K562 (cell line): ENCODE measurements around the gene MORF4L1. TPM values are rescaled to one million over a fixed set of nuclear protein-coding genes. Genes with fewer than 3 reads are reported as not detected.

ENCODE experiments used
- ATAC-seq: fragments of 200-7000 bp; cut with Tn5 transposase; 3 replicates; pipeline ENCODE4 v1.9.1; 2020; ENCODE audit warnings: moderate library complexity
- BruUV-seq: library from RNA; stranded (reverse); fragments of 400-500 nt; replicated peaks from 2 replicates; lab custom pipeline; 2021; lab: Mats Ljungman, UMichigan
- CTCF ChIA-PET: fragments of 300-600 bp; formaldehyde crosslinking; extraction: SDS; loops from one replicate; lab custom pipeline; 2021; ENCODE audit warnings: low intra/inter-chr PET ratio; lab: Yijun Ruan, JAX
- POLR2A ChIA-PET: fragments of 300-600, 350-650 bp; sonication (Branson Sonifier 250); formaldehyde crosslinking; extraction: SDS; loops from one replicate; lab custom pipeline; 2021; ENCODE audit warnings: antibody characterized with exemption, inconsistent platforms; lab: Yijun Ruan, JAX
- DNase-seq, 4 experiments: peaks; one replicate each; pipeline versions ENCODE4 v3.0.0 to v3.0.0-alpha.2; 2011 to 2018; ENCODE audit warnings: low spot score in 3 of 4, mixed read lengths in 3 of 4; ENCODE audit errors: extremely low read depth in 1 of 4
- FAIRE-seq: peaks from 2 replicates; lab custom pipeline; 2011; peaks lifted over from hg19 to GRCh38; lab: Jason Lieb, UNC
- H2AFZ ChIP-seq: 2 replicates; pipeline ENCODE4 v1.6.0; 2011; ENCODE audit warnings: low read depth, low read length, control low read depth, inconsistent platforms
- H3K27ac ChIP-seq: fragments of 200-600 bp; 3 replicates; pipeline ENCODE4 v1.8.0; 2011; ENCODE audit warnings: low read depth, mild to moderate bottlenecking, control low read depth, inconsistent platforms, low read length, moderate library complexity, mixed read lengths; ENCODE audit errors: extremely low read depth
- H3K27me3 ChIP-seq, 2 experiments: fragments of 300-600 bp in 1 of 2; 2 replicates in 1 of 2; 3 replicates in 1 of 2; pipeline versions ENCODE4 v1.6.0 to v1.8.0; 2011; ENCODE audit warnings: inconsistent platforms in 2 of 2, low read length in 2 of 2, mild to moderate bottlenecking in 1 of 2, mixed read lengths in 1 of 2, moderate library complexity in 1 of 2; ENCODE audit not compliant: control insufficient read depth in 2 of 2, insufficient read depth in 2 of 2
- H3K36me3 ChIP-seq: fragments of 300-600 bp; 3 replicates; pipeline ENCODE4 v1.8.0; 2011; ENCODE audit warnings: mild to moderate bottlenecking, low read length, inconsistent platforms; ENCODE audit not compliant: control insufficient read depth, insufficient read depth
- H3K4me1 ChIP-seq, 2 experiments: fragments of 200-600 bp in 1 of 2; replicated peaks in 1 of 2; 2 replicates in 1 of 2; 3 replicates in 1 of 2; pipeline versions ENCODE4 v1.5.1 to v1.8.0; 2011; ENCODE audit warnings: inconsistent platforms in 2 of 2, low read length in 2 of 2, mild to moderate bottlenecking in 1 of 2, mixed read lengths in 1 of 2, moderate library complexity in 1 of 2; ENCODE audit not compliant: control insufficient read depth in 2 of 2, insufficient read depth in 2 of 2
- H3K4me2 ChIP-seq: 2 replicates; pipeline ENCODE4 v1.6.1; 2011; ENCODE audit warnings: low read length, control low read depth, inconsistent platforms, mixed read lengths; ENCODE audit not compliant: insufficient read depth
- H3K4me3 ChIP-seq: fragments of 200-600 bp; sonication (generic), shearing (Covaris generic); 2 replicates; pipeline ENCODE4 v1.5.1; 2016; ENCODE audit warnings: control low read depth, inconsistent platforms
- H3K79me2 ChIP-seq: fragments of 200-600 bp; 3 replicates; pipeline ENCODE4 v1.8.0; 2011; ENCODE audit warnings: low read length, inconsistent platforms; ENCODE audit not compliant: control insufficient read depth, insufficient read depth
- H3K9ac ChIP-seq, 2 experiments: 2 replicates each; pipeline versions ENCODE4 v1.6.0 to v1.6.1; 2011; ENCODE audit warnings: low read depth in 2 of 2, low read length in 2 of 2, control low read depth in 1 of 2, inconsistent platforms in 1 of 2, mild to moderate bottlenecking in 1 of 2, mixed read lengths in 1 of 2; ENCODE audit not compliant: insufficient read depth in 1 of 2
- H3K9me1 ChIP-seq: one replicate; pipeline ENCODE4 v1.6.0; 2011; ENCODE audit warnings: inconsistent platforms, mild to moderate bottlenecking, low read length, moderate library complexity; ENCODE audit not compliant: control insufficient read depth, insufficient read depth
- H3K9me3 ChIP-seq: replicated peaks from 2 replicates; pipeline ENCODE4 v1.5.1; 2011; ENCODE audit warnings: low read depth, low read length, inconsistent platforms; ENCODE audit not compliant: control insufficient read depth, insufficient read depth
- H4K20me1 ChIP-seq: replicated peaks from 2 replicates; pipeline ENCODE4 v1.6.1; 2011; ENCODE audit warnings: low read length, inconsistent platforms, mixed read lengths; ENCODE audit not compliant: control insufficient read depth, insufficient read depth
- ATF1 ChIP-seq, 2 experiments: fragments of 450-650 bp in 1 of 2; IDR thresholded peaks; 2 replicates each; pipeline ENCODE4 v1.6.1; 2016; ENCODE audit warnings: missing compliant biosample characterization in 1 of 2, missing genetic modification characterization in 1 of 2
- BCOR ChIP-seq: fragments of 450-650 bp; IDR thresholded peaks from 2 replicates; pipeline ENCODE4 v1.6.1; 2016
- CBX3 ChIP-seq, 2 experiments: IDR thresholded peaks; 1 replicate in 1 of 2; 2 replicates in 1 of 2; pipeline ENCODE4 v1.6.1; 2012; ENCODE audit warnings: inconsistent platforms in 2 of 2, low read length in 2 of 2, borderline replicate concordance in 1 of 2, control low read depth in 1 of 2
- KLF1 ChIP-seq: fragments of 450-650 bp; IDR thresholded peaks from 2 replicates; pipeline ENCODE4 v1.6.1; 2016; ENCODE audit warnings: missing genetic modification characterization, missing compliant biosample characterization
- SMAD4 ChIP-seq: fragments of 250-450 bp; sonication (Bioruptor Pico); conservative IDR thresholded peaks from 2 replicates; pipeline ENCODE4 v1.8.0; 2021; ENCODE audit warnings: inconsistent platforms, mild to moderate bottlenecking, moderate library complexity
- TEAD2 ChIP-seq: fragments of 450-650 bp; IDR thresholded peaks from 2 replicates; pipeline ENCODE4 v1.6.1; 2016; ENCODE audit warnings: missing genetic modification characterization, control low read depth, missing compliant biosample characterization
- ZNF232 ChIP-seq: sonication (generic); formaldehyde crosslinking; IDR thresholded peaks from 2 replicates; pipeline ENCODE4 v1.8.0; 2022; ENCODE audit warnings: mild to moderate bottlenecking, missing genetic modification reagents
- WGBS: fragments of 100-300 bp; shearing (Covaris generic); methylation state at CpG from one replicate; pipeline ENCODE4 v1.1.6; 2016; ENCODE audit warnings: low coverage, mixed read lengths; ENCODE audit not compliant: insufficient coverage; ENCODE audit errors: missing lambda C conversion rate; 5-methylcytosine and 5-hydroxymethylcytosine counted together
- in situ Hi-C: fragments of 300-500 bp; cut with MboI; formaldehyde crosslinking; loops from 4 replicates; pipeline ENCODE4 v1.15.0; 2018; ENCODE audit warnings: inconsistent platforms, mixed read lengths
- intact Hi-C: fragments of 100-400 bp; cut with micrococcal nuclease; formaldehyde crosslinking; loops from 2 replicates; pipeline ENCODE4 v1.14.2; 2022
- polyA plus RNA-seq, 8 experiments: library from polyadenylated mRNA; depleted of rRNA in 4 of 8; stranded (reverse) in 5 of 8; unstranded in 3 of 8; fragments of >200 nt; fragmentation: Nextera tagmentation in 2 of 8; fragmentation: Illumina TruSeq in 1 of 8; extraction: Ambion mirVana in 2 of 8; extraction: Trizol in 1 of 8; gene quantifications; 2 replicates each; pipeline versions ENCODE4 v1.2.1 to v1.2.3, GENCODE V29; 2011 to 2014; ENCODE audit warnings: inconsistent platforms in 1 of 8, missing spikeins in 1 of 8
- total RNA-seq, 7 experiments: library from RNA; depleted of rRNA in 6 of 7; stranded (reverse); fragments of >200 nt in 6 of 7; fragmentation: Illumina TruSeq in 2 of 7; extraction: Trizol in 2 of 7; gene quantifications; 2 replicates each; pipeline versions ENCODE4 v1.2.1 to v1.2.3, GENCODE V29; 2011 to 2021; ENCODE audit warnings: low replicate concordance in 1 of 7
- TF ChIP-seq, protein P1 (sequence below): fragments of 450-650 bp; IDR thresholded peaks from 2 replicates; pipeline ENCODE4 v1.6.1; 2018; ENCODE audit warnings: mild to moderate bottlenecking, low read depth; ENCODE audit not compliant: partially characterized antibody
- TF ChIP-seq, protein P2 (sequence below): sonication (generic); formaldehyde crosslinking; IDR thresholded peaks from 2 replicates; pipeline ENCODE4 v1.8.0; 2022; ENCODE audit warnings: missing genetic modification reagents, mild to moderate bottlenecking, moderate library complexity, borderline replicate concordance
- TF ChIP-seq, protein P3 (sequence below): fragments of 450-650 bp; IDR thresholded peaks from 2 replicates; pipeline ENCODE4 v1.6.1; 2017; ENCODE audit warnings: antibody characterized with exemption
- TF ChIP-seq, protein P4 (sequence below), 2 experiments: fragments of 450-650 bp in 1 of 2; sonication (generic) in 1 of 2; formaldehyde crosslinking; conservative IDR thresholded peaks; 2 replicates each; pipeline versions ENCODE4 v1.4.0 to v1.8.1; 2020 to 2022; ENCODE audit warnings: mild to moderate bottlenecking in 1 of 2, missing genetic modification reagents in 1 of 2
- TF ChIP-seq, protein P5 (sequence below), 2 experiments: fragments of 450-650 bp; IDR thresholded peaks; 2 replicates each; pipeline ENCODE4 v1.6.1; 2016
- TF ChIP-seq, protein P6 (sequence below): fragments of 450-650 bp; IDR thresholded peaks from 2 replicates; pipeline ENCODE4 v1.6.1; 2017; ENCODE audit warnings: mild to moderate bottlenecking, moderate library complexity

Gene MORF4L1
- total and polyA plus RNA-seq, 9 of the 15 experiments (the other 6 are each of a cell fraction or from before 2014, with no cell fraction given) = 127 to 615 (median 281) TPM

DNA sequence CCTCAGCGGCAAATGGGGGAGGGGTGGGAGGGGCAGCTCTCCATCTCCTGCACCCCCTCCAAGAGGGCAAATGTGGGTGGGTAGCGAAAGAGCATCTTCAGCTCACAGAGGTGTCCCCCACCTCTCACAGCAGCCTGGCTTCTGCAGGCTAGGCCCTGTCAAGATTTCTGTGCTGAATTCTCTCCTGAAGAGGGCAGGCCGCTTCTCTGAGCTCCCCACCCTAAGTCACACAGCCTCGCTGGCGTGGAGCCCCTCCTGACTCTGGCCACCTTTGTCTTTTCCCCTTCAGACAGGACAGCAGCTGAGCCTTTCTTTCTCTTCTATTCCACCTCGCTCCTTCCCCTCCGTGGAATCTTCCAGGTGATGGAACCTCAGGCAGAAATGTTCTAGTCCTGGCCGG is 35.1 kb upstream of the MORF4L1 start:
- Histone ChIP-seq H3K36me3 (no peaks in the 10 kb centered on the region), H3K9me3 (no peaks in the 10 kb centered on the region), H3K27ac (no peak overlapping the region), H3K4me2 (no peak overlapping the region), H3K4me1 (no peaks in the 10 kb centered on the region; a peak in 1 of 5 replicates), H3K9ac (no peak overlapping the region), H4K20me1 (peaks cover 4% of the 10 kb centered on the region; the same call in 1 of the 2 replicates), H3K4me3 (no peak overlapping the region), H3K9me1 (no peaks in the 10 kb centered on the region), H2AFZ (no peak overlapping the region), H3K79me2 (no peaks in the 10 kb centered on the region), H3K27me3 (peaks cover 22 to 52% of the 10 kb centered on the region in 2 experiments)
- DNase-seq (no peak), FAIRE-seq (no peak), ATAC-seq (0 out of 3 replicates have a peak, but pooled peaks have one; percentile 43)
- no TSS peak for BruUV-seq
- TF ChIP-seq SMAD4 (CRISPR knock-in tag) (no peak), ZNF232 (no peak), ATF1 (CRISPR knock-in tag; IDR thresholded peaks at IDR 0.05) (no peak), ATF1 (tag; IDR thresholded peaks at IDR 0.05) (no peak), TEAD2 (tag) (no peak), BCOR (no peak), CBX3 (IDR thresholded peaks at IDR 0.05; ENCODE audit: borderline replicate concordance in 1 of 2, low read length in 2 of 2) (no peak), KLF1 (tag) (no peak)
- TF ChIP-seq, protein P1, sequence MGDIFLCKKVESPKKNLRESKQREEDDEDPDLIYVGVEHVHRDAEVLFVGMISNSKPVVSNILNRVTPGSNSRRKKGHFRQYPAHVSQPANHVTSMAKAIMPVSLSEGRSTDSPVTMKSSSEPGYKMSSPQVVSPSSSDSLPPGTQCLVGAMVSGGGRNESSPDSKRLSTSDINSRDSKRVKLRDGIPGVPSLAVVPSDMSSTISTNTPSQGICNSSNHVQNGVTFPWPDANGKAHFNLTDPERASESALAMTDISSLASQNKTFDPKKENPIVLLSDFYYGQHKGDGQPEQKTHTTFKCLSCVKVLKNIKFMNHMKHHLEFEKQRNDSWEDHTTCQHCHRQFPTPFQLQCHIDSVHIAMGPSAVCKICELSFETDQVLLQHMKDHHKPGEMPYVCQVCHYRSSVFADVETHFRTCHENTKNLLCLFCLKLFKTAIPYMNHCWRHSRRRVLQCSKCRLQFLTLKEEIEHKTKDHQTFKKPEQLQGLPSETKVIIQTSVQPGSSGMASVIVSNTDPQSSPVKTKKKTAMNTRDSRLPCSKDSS = no peak
- TF ChIP-seq, protein P2, sequence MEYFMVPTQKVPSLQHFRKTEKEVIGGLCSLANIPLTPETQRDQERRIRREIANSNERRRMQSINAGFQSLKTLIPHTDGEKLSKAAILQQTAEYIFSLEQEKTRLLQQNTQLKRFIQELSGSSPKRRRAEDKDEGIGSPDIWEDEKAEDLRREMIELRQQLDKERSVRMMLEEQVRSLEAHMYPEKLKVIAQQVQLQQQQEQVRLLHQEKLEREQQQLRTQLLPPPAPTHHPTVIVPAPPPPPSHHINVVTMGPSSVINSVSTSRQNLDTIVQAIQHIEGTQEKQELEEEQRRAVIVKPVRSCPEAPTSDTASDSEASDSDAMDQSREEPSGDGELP (CRISPR knock-in tag) = no peak
- TF ChIP-seq, protein P3, sequence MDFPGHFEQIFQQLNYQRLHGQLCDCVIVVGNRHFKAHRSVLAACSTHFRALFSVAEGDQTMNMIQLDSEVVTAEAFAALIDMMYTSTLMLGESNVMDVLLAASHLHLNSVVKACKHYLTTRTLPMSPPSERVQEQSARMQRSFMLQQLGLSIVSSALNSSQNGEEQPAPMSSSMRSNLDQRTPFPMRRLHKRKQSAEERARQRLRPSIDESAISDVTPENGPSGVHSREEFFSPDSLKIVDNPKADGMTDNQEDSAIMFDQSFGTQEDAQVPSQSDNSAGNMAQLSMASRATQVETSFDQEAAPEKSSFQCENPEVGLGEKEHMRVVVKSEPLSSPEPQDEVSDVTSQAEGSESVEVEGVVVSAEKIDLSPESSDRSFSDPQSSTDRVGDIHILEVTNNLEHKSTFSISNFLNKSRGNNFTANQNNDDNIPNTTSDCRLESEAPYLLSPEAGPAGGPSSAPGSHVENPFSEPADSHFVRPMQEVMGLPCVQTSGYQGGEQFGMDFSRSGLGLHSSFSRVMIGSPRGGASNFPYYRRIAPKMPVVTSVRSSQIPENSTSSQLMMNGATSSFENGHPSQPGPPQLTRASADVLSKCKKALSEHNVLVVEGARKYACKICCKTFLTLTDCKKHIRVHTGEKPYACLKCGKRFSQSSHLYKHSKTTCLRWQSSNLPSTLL = no peak
- TF ChIP-seq, protein P4, sequence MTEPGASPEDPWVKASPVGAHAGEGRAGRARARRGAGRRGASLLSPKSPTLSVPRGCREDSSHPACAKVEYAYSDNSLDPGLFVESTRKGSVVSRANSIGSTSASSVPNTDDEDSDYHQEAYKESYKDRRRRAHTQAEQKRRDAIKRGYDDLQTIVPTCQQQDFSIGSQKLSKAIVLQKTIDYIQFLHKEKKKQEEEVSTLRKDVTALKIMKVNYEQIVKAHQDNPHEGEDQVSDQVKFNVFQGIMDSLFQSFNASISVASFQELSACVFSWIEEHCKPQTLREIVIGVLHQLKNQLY (CRISPR knock-in tag; conservative IDR thresholded peaks at IDR 0.05) = no peak
- TF ChIP-seq, protein P5, sequence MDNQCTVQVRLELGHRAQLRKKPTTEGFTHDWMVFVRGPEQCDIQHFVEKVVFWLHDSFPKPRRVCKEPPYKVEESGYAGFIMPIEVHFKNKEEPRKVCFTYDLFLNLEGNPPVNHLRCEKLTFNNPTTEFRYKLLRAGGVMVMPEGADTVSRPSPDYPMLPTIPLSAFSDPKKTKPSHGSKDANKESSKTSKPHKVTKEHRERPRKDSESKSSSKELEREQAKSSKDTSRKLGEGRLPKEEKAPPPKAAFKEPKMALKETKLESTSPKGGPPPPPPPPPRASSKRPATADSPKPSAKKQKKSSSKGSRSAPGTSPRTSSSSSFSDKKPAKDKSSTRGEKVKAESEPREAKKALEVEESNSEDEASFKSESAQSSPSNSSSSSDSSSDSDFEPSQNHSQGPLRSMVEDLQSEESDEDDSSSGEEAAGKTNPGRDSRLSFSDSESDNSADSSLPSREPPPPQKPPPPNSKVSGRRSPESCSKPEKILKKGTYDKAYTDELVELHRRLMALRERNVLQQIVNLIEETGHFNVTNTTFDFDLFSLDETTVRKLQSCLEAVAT (IDR thresholded peaks at IDR 0.05) = no peak
- TF ChIP-seq, protein P6, sequence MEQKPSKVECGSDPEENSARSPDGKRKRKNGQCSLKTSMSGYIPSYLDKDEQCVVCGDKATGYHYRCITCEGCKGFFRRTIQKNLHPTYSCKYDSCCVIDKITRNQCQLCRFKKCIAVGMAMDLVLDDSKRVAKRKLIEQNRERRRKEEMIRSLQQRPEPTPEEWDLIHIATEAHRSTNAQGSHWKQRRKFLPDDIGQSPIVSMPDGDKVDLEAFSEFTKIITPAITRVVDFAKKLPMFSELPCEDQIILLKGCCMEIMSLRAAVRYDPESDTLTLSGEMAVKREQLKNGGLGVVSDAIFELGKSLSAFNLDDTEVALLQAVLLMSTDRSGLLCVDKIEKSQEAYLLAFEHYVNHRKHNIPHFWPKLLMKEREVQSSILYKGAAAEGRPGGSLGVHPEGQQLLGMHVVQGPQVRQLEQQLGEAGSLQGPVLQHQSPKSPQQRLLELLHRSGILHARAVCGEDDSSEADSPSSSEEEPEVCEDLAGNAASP = no peak
- in situ Hi-C loops (no loop called here), intact Hi-C loops (no loop called here)
- ChIA-PET CTCF (no interaction called here), POLR2A (interaction anchor here (0.5 to 0.6 kb wide), 2 partner anchors 51 to 289 kb away, joined by 3 read pairs; no protein-coding TSS in a partner anchor)
- 12% methylated on average over 6 of the region's 8 CpGs for whole genome bisulfite sequencing
